Measurements from ENCODE around the gene ODF2L.
"Not testable (repeated sequence)": the region's sequence is repeated elsewhere in the genome, so short reads cannot be mapped to it uniquely, and the experiment has no call there.

The ODF2L gene

GRCh38 chr1:86388777-86389176, 7.3 kb downstream of the ODF2L start:
- DNase-seq (ENCODE audit: low spot score), result no peak
- FAIRE-seq, result peak; percentile 20

- FAIRE-seq (no peak), DNase-seq (ENCODE audit: low spot score) (no peak)
Observed at GRCh38 chr1:86387916-86388627, 8.1 kb downstream of the ODF2L start.

- FAIRE-seq (no peak), DNase-seq (ENCODE audit: low spot score) (no peak)
Observed at GRCh38 chr1:86382878-86383277, 13.2 kb downstream of the ODF2L start.

- DNase-seq (ENCODE audit: low spot score) (no peak), FAIRE-seq (no peak)
Observed at GRCh38 chr1:86381223-86381622, 14.9 kb downstream of the ODF2L start.

- FAIRE-seq (peak; percentile 87), DNase-seq (ENCODE audit: low spot score) (peak; percentile 61)
Observed at GRCh38 chr1:86380257-86380861, 15.8 kb downstream of the ODF2L start.

- FAIRE-seq (no peak), DNase-seq (ENCODE audit: low spot score) (no peak)
Observed at GRCh38 chr1:86378813-86379212, 17.3 kb downstream of the ODF2L start.

GRCh38 chr1:86377341-86377740, 18.8 kb downstream of the ODF2L start:
- DNase-seq (ENCODE audit: low spot score), result no peak
- no peak for FAIRE-seq

GRCh38 chr1:86375688-86376087, 20.4 kb downstream of the ODF2L start:
- FAIRE-seq, result no peak
- DNase-seq (ENCODE audit: low spot score), result no peak

GRCh38 chr1:86370601-86371022, 25.5 kb downstream of the ODF2L start:
- FAIRE-seq (no peak), DNase-seq (ENCODE audit: low spot score) (no peak)

GRCh38 chr1:86365896-86366295, 30.2 kb downstream of the ODF2L start:
- no peak for FAIRE-seq
- no peak for DNase-seq (ENCODE audit: low spot score)

- DNase-seq (ENCODE audit: low spot score), result no peak
- FAIRE-seq, result no peak
Observed at GRCh38 chr1:86362807-86363206, 33.3 kb downstream of the ODF2L start.

- FAIRE-seq, result no peak
- DNase-seq (ENCODE audit: low spot score), result no peak
Observed at GRCh38 chr1:86357796-86358195, 38.3 kb downstream of the ODF2L start.

GRCh38 chr1:86356247-86356646, 39.9 kb downstream of the ODF2L start:
- FAIRE-seq (no peak), DNase-seq (ENCODE audit: low spot score) (no peak)

GRCh38 chr1:86352086-86352485, 44.0 kb downstream of the ODF2L start:
- no peak for DNase-seq (ENCODE audit: low spot score)
- FAIRE-seq, result no peak

GRCh38 chr1:86350230-86350629, 45.9 kb downstream of the ODF2L start:
- FAIRE-seq; DNase-seq (ENCODE audit: low spot score): not testable (repeated sequence)

GRCh38 chr1:86346388-86346787, 49.7 kb downstream of the ODF2L start:
- FAIRE-seq (no peak), DNase-seq (ENCODE audit: low spot score) (no peak)

GRCh38 chr1:86345042-86345441, 51.1 kb downstream of the ODF2L start:
- FAIRE-seq (no peak), DNase-seq (ENCODE audit: low spot score) (no peak)

- FAIRE-seq (no peak), DNase-seq (ENCODE audit: low spot score) (no peak)
Observed at GRCh38 chr1:86339906-86340305, 56.2 kb downstream of the ODF2L start.

- no peak for DNase-seq (ENCODE audit: low spot score)
- FAIRE-seq, result no peak
Observed at GRCh38 chr1:86339014-86339812, 56.9 kb downstream of the ODF2L start.

- DNase-seq (ENCODE audit: low spot score) (no peak), FAIRE-seq (no peak)
Observed at GRCh38 chr1:86335916-86336315, 60.2 kb downstream of the ODF2L start.

GRCh38 chr1:86325264-86325663, 70.9 kb downstream of the ODF2L start:
- DNase-seq (ENCODE audit: low spot score), result no peak
- FAIRE-seq, result no peak

- FAIRE-seq (no peak), DNase-seq (ENCODE audit: low spot score) (no peak)
Observed at GRCh38 chr1:86324130-86324822, 71.8 kb downstream of the ODF2L start.

All from RCC 7860 (cell line).